ENCODE data around the gene CEP83. TPM values are rescaled to one million over a fixed set of nuclear protein-coding genes. Genes with fewer than 3 reads are reported as not detected.
"Not testable (repeated sequence)": the region's sequence is repeated elsewhere in the genome, so short reads cannot be mapped to it uniquely, and the experiment has no call there.

Gene CEP83
- total RNA-seq, 1 donor from 2014 or later, result 9.8 TPM

DNA sequence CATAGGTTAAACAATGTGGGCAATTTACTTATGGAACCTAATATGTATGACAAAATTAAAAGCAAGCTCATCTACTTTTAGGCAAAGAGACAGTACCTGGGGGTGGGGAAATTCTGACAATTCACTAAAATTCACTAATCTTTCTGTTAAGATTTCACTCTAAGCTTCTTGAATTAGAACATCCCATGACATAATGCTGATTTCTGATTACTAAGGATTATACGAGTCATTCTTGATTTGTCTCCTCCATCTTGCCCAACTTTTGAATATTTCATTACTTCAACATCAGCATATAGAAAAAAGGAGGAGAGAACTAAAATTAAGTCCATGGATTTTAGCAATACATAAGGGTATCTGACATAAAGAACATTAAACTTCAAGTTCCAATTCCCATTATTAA, 2.4 kb downstream of the CEP83 start:
- H3K36me3 ChIP-seq, result peaks cover 6% of the 10 kb centered on the region
- H3K9me3 ChIP-seq (replicated peaks), result no peaks in the 10 kb centered on the region
- H3K4me3 ChIP-seq, result no peak overlapping the region
- intact Hi-C loops (cut with micrococcal nuclease), result no loop called here
- H3K4me1 ChIP-seq, result peaks cover 29% of the 10 kb centered on the region
- H3K27ac ChIP-seq (replicated peaks), result no peak overlapping the region
- TF ChIP-seq, protein P1, sequence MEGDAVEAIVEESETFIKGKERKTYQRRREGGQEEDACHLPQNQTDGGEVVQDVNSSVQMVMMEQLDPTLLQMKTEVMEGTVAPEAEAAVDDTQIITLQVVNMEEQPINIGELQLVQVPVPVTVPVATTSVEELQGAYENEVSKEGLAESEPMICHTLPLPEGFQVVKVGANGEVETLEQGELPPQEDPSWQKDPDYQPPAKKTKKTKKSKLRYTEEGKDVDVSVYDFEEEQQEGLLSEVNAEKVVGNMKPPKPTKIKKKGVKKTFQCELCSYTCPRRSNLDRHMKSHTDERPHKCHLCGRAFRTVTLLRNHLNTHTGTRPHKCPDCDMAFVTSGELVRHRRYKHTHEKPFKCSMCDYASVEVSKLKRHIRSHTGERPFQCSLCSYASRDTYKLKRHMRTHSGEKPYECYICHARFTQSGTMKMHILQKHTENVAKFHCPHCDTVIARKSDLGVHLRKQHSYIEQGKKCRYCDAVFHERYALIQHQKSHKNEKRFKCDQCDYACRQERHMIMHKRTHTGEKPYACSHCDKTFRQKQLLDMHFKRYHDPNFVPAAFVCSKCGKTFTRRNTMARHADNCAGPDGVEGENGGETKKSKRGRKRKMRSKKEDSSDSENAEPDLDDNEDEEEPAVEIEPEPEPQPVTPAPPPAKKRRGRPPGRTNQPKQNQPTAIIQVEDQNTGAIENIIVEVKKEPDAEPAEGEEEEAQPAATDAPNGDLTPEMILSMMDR (IDR thresholded peaks at IDR 0.05; ENCODE audit: borderline replicate concordance), result no peak
- DNase-seq, result no peak
- H3K27me3 ChIP-seq (ENCODE audit: low read depth), result no peaks in the 10 kb centered on the region

DNA sequence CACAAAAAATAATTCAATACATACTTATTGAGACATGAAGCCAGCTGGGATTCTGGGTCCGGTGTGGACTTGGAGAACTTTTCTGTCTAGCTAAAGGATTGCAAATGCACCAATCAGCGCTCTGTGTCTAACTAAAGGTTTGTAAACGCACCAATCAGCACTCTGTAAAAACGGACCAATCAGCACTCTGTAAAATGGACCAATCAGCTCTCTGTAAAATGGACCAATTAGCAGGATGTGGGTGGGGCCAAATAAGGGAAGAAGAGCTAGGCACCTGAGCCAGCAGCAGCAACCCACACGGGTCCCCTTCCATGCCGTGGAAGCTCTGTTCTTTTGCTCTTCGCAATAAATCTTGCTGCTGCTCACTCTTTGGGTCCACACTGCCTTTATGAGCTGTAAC, 5.3 kb downstream of the CEP83 start:
- H3K27ac ChIP-seq (replicated peaks); H3K9me3 ChIP-seq (replicated peaks); intact Hi-C loops (cut with micrococcal nuclease); DNase-seq; H3K27me3 ChIP-seq (ENCODE audit: low read depth); H3K4me3 ChIP-seq; H3K36me3 ChIP-seq: not testable (repeated sequence)
- peaks cover 15% of the 10 kb centered on the region for H3K4me1 ChIP-seq

DNA sequence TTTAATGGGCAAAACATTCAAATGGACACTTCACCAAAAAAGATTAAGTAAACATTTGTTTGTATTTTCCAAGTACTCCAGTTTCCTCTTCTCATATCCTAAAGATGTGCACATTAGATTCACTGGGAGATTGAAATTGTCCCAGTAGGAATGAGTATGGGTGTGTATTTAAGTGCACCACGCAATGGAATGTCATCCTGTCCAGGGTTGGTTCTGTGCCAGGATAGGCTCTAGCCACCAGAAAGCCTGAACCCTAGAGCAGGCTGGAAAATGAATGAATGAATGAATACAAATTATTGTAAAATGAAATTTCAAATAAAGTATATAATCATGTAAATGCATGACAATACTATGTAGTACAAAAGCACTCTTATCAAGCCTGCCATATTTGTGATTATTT, 14.0 kb downstream of the CEP83 start:
- peaks cover 21% of the 10 kb centered on the region for H3K9me3 ChIP-seq (replicated peaks)

DNA sequence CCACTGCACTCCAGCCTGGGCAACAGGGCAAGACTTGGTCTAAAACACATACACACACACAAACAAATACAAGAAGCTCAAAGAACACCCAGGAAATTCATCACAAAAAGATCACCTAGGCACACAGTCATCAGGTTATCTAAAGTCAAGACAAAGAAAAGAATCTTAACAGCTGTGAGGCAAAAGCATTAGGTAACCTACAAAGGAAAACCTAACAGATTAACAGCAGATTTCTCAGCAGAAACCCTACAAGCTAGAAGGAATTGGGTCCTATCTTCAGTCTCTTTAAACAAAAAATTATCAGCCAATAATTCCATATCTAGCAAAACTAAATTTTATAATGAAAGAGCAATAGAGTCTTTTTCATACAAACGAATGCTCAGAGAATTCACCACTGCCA, 22.4 kb downstream of the CEP83 start:
- intact Hi-C loops (cut with micrococcal nuclease), result no loop called here
- Histone ChIP-seq H3K27ac (replicated peaks) (no peak overlapping the region), H3K36me3 (no peaks in the 10 kb centered on the region), H3K4me3 (no peak overlapping the region), H3K9me3 (replicated peaks) (peaks cover 6% of the 10 kb centered on the region), H3K27me3 (ENCODE audit: low read depth) (no peaks in the 10 kb centered on the region), H3K4me1 (peaks cover 20% of the 10 kb centered on the region)
- DNase-seq, result no peak
- TF ChIP-seq, protein P1 (IDR thresholded peaks at IDR 0.05; ENCODE audit: borderline replicate concordance), result no peak

More for the DNA sequence above, 14.0 kb downstream of the CEP83 start:
- TF ChIP-seq, protein P1 (IDR thresholded peaks at IDR 0.05; ENCODE audit: borderline replicate concordance), result no peak
- no peak for DNase-seq
- H3K27me3 ChIP-seq (ENCODE audit: low read depth), result no peaks in the 10 kb centered on the region
- no peak overlapping the region for H3K4me3 ChIP-seq
- intact Hi-C loops (cut with micrococcal nuclease), result no loop called here
- H3K27ac ChIP-seq (replicated peaks), result no peak overlapping the region
- H3K4me1 ChIP-seq, result peaks cover 6% of the 10 kb centered on the region
- H3K36me3 ChIP-seq, result peaks cover 7% of the 10 kb centered on the region

DNA sequence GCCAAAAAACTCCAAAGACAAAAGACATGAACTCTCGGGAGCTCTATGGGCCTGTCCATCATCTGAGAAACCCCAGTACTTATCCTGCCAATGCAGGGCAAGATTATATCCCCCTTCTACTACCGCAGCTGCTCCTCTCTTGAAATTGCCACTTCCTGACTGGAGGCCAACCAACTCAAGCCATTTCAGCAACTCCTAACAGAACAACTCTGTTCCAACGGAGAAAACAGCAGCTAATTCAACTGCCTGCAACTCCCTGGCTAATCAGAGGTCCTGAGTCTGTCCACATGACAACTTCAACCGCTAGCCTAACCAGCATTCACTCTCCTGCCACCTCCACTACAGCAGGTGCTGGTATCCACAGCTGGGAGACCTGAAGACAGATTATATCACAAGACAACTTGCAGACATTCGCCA, 24.1 kb downstream of the CEP83 start:
- DNase-seq, result no peak
- intact Hi-C loops (cut with micrococcal nuclease), result no loop called here
- Histone ChIP-seq H3K4me1 (peaks cover 20% of the 10 kb centered on the region), H3K36me3 (peaks cover 4% of the 10 kb centered on the region), H3K27me3 (ENCODE audit: low read depth) (no peaks in the 10 kb centered on the region), H3K4me3 (no peak overlapping the region), H3K27ac (replicated peaks) (no peak overlapping the region), H3K9me3 (replicated peaks) (peaks cover 14% of the 10 kb centered on the region)
- TF ChIP-seq, protein P1 (IDR thresholded peaks at IDR 0.05; ENCODE audit: borderline replicate concordance), result no peak

DNA sequence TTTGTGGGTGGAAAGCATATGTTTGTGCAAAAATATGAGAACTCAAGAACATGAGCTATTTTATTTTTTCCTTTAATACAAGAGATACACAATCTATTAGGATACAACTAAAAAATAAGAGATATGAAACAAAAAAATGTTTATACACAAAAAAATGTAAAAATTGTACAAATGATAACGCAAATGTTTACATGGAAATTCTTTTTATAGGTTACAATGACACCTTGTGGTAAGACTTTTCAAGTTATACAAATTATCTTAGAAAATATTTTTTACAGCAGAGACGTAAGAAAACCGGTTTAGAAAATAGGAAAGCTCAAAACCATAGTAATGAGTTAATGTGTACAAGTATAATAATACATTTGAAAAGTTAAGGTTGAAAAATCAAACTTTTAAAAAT, 25.5 kb downstream of the CEP83 start:
- Histone ChIP-seq H3K27ac (replicated peaks) (no peak overlapping the region), H3K36me3 (peaks cover 5% of the 10 kb centered on the region), H3K9me3 (replicated peaks) (peaks cover 27% of the 10 kb centered on the region), H3K27me3 (ENCODE audit: low read depth) (no peaks in the 10 kb centered on the region), H3K4me3 (no peak overlapping the region), H3K4me1 (peaks cover 20% of the 10 kb centered on the region)
- intact Hi-C loops (cut with micrococcal nuclease), result no loop called here
- TF ChIP-seq, protein P1 (IDR thresholded peaks at IDR 0.05; ENCODE audit: borderline replicate concordance), result peak; percentile 38
- DNase-seq, result no peak
